ENCODE data around the gene WDR7.

WDR7 gene

DNA sequence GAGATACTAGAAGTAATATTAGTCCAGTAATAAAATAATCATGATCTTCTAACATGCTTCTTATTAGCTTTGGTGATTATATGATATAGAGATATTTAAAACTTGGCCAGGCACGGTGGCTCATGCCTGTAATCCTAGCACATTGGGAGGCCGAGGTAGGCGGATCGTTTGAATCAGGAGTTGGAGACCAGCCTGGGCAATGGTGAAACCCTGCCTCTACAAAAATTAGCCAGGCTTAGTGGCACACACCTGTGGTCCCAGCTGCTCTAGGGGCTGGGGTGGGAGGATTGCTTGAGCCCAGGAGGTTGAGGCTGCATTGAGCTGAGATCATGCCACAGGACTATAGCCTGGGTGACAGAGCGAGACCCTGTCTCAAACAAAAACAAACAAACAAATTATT lies 87.0 kb downstream of the WDR7 start:
- DNase-seq (ENCODE audit: low read depth), result no peak
- no peak overlapping the region for H3K4me3 ChIP-seq (ENCODE audit: low read length)
- TF ChIP-seq, protein P1, sequence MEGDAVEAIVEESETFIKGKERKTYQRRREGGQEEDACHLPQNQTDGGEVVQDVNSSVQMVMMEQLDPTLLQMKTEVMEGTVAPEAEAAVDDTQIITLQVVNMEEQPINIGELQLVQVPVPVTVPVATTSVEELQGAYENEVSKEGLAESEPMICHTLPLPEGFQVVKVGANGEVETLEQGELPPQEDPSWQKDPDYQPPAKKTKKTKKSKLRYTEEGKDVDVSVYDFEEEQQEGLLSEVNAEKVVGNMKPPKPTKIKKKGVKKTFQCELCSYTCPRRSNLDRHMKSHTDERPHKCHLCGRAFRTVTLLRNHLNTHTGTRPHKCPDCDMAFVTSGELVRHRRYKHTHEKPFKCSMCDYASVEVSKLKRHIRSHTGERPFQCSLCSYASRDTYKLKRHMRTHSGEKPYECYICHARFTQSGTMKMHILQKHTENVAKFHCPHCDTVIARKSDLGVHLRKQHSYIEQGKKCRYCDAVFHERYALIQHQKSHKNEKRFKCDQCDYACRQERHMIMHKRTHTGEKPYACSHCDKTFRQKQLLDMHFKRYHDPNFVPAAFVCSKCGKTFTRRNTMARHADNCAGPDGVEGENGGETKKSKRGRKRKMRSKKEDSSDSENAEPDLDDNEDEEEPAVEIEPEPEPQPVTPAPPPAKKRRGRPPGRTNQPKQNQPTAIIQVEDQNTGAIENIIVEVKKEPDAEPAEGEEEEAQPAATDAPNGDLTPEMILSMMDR (conservative IDR thresholded peaks at IDR 0.05; ENCODE audit: low read length), result no peak

DNA sequence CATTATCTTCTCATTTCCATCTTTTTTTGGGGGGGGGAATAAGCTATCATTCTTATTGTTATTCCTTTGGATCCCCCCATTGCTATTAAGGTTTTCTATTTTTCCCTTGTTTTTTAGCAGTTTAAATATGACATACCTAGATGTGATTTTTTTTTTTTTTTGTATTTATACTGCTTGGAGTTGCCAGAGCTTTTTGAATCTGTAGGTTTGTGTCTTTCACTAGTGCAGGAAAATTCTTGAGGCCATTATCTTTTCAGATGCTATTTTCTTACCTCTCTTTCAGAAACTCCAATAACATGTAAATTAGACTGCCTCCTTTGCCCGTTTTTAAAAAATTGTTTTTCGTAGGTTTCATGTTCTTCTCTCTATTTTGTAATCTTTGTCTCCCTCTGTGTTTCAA lies 88.6 kb downstream of the WDR7 start:
- no peak for DNase-seq (ENCODE audit: low read depth)
- TF ChIP-seq, protein P1 (conservative IDR thresholded peaks at IDR 0.05; ENCODE audit: low read length), result no peak
- H3K4me3 ChIP-seq (ENCODE audit: low read length), result no peak overlapping the region

DNA sequence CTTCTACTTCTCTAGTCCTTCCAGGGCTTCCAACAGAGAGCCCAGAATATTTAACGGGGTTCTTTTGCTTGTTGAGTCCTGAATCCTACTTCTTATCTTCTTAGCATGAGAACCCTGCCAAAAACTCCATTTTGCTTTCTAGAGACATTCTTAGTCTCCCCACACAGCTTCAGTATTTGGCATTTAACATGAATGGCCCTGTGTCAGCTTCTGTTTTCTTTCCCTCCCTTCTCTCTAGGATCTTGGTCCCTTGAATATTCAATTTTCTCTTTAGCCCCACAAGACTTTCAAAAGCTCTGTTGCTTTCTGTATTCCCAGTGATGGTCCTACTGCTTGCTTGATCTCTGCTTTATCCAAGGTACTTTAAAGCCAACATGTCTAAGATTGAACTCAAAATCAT lies 89.5 kb downstream of the WDR7 start:
- no peak overlapping the region for H3K4me3 ChIP-seq (ENCODE audit: low read length)
- DNase-seq (ENCODE audit: low read depth), result no peak
- TF ChIP-seq, protein P1 (conservative IDR thresholded peaks at IDR 0.05; ENCODE audit: low read length), result no peak

DNA sequence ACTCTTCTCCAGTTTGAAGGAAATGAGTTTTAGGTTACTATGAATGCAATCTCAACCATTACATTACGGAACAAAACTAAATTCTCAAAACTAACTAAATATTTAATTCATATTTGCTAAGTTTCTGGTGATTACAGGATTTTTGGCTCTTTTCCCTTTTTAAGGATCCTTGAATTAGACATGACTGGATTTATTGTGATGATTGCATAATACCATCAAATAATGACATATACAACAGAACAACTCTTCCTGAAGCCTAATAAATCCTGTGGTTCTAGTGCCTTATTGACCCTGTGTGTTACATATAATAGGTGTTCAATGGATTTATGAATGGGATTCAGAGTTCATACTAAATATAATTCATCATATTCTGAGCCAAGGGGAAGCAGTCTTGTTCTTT lies 90.5 kb downstream of the WDR7 start:
- no peak for DNase-seq (ENCODE audit: low read depth)
- H3K4me3 ChIP-seq (ENCODE audit: low read length), result no peak overlapping the region
- TF ChIP-seq, protein P1 (conservative IDR thresholded peaks at IDR 0.05; ENCODE audit: low read length), result no peak

DNA sequence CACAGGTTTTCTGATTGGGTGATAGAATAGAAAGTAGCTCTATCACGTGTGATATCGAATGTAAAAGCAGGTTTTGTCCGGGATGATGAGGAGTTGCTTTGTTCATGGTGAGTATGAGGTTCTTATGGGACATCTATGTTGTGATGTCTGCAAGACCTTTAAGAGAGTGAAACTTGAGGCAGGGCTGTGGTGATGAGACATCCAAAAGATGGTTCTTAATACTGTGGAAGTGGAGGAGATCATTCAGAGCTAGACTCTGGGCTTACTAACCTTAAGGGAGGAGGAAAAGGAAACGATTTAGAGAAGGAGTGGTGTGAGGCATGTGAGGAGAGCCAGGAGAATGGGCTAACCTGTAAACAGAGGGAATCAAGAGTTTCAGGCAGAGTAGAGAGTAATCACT lies 92.0 kb downstream of the WDR7 start:
- DNase-seq (ENCODE audit: low read depth), result no peak

DNA sequence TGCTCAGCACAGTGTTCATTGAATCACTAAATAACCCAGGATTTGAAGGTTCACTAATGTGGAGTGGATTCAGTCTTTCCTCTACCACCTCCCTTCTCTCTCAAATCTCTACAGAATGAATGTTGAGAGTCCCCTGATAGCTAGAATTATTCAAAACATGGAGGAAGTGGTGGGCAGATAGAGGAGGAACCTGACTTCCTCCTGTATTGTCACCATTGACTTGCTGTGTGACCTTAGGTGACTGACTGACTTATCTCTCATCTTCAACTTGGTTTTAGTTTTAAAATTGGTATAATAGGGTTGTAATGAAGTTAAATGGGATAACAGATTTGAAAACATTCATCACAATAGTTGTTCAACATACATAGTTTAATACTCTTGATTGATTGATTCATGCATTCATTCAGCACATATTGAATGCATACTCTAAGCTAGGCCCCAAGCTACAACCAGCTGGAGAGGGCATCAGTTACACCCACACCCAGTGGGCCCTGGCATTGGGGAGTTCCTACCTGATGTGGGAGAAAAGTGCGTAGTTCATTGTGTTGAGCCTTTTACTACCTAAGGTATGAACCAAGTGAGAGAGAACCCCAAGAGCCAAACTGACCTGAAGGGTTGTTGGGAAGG lies 96.0 kb downstream of the WDR7 start:
- no peak for DNase-seq (ENCODE audit: low read depth)
- TF ChIP-seq, protein P1 (conservative IDR thresholded peaks at IDR 0.05; ENCODE audit: low read length), result no peak

More for the DNA sequence above, 92.0 kb downstream of the WDR7 start:
- H3K4me3 ChIP-seq (ENCODE audit: low read length), result no peak overlapping the region
- TF ChIP-seq, protein P1 (conservative IDR thresholded peaks at IDR 0.05; ENCODE audit: low read length), result no peak

DNA sequence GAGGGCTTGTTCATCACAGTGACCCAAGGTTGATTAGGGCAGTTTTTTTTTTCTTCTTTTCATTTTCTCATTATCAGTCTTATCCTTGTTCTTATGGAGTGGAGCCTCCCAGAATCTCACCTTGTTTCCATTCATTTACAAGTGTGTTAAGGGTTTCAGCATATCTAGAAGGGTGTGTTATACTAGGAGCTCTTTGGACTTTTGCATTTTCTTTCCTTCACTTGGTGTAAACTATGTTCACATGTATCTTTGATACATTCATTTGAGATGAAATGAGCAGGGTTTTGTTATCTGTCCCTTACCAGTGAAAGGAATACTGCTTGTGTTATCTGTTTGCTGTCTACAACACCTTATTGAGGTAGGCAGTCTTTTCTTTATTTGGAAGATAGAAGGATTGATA lies 96.7 kb downstream of the WDR7 start:
- TF ChIP-seq, protein P1 (conservative IDR thresholded peaks at IDR 0.05; ENCODE audit: low read length), result no peak
- no peak overlapping the region for H3K4me3 ChIP-seq (ENCODE audit: low read length)
- no peak for DNase-seq (ENCODE audit: low read depth)

More for the DNA sequence above, 96.0 kb downstream of the WDR7 start:
- H3K4me3 ChIP-seq (ENCODE audit: low read length), result no peak overlapping the region

Measured in AG10803 (cell line).